H9 (cell line): Measurements from ENCODE around the gene FBXO11. TPM values are rescaled to one million over a fixed set of nuclear protein-coding genes. Genes with fewer than 3 reads are reported as not detected.

Experiments used
- DNase-seq: peaks from one replicate; pipeline ENCODE4 v3.0.0-alpha.2; 2017
- H2AFZ ChIP-seq: one replicate; pipeline ENCODE4 v1.6.1; 2013; ENCODE audit warnings: mild to moderate bottlenecking, low read length, control low read depth, moderate library complexity
- H2AK5ac ChIP-seq: 2 replicates; pipeline ENCODE4 v1.6.1; 2013; ENCODE audit warnings: low read length, control low read depth, mixed read lengths; ENCODE audit not compliant: insufficient read length
- H2BK120ac ChIP-seq: one replicate; pipeline ENCODE4 v1.6.1; 2013; ENCODE audit warnings: low read depth, mild to moderate bottlenecking, low read length, control low read depth, inconsistent platforms; ENCODE audit not compliant: poor library complexity, severe bottlenecking
- H2BK12ac ChIP-seq: 2 replicates; pipeline ENCODE4 v1.6.1; 2013; ENCODE audit warnings: low read length, control low read depth, mixed read lengths, low read depth; ENCODE audit not compliant: insufficient read length
- H2BK15ac ChIP-seq: 2 replicates; pipeline ENCODE4 v1.6.1; 2013; ENCODE audit warnings: low read depth, low read length, control low read depth
- H2BK20ac ChIP-seq: one replicate; pipeline ENCODE4 v1.6.1; 2013; ENCODE audit warnings: low read depth, mild to moderate bottlenecking, low read length, control low read depth, inconsistent platforms; ENCODE audit not compliant: poor library complexity, severe bottlenecking
- H2BK5ac ChIP-seq: 2 replicates; pipeline ENCODE4 v1.6.1; 2013; ENCODE audit warnings: low read length, control low read depth, mixed read lengths; ENCODE audit not compliant: insufficient read length
- H3K14ac ChIP-seq: 2 replicates; pipeline ENCODE4 v1.6.1; 2013; ENCODE audit warnings: low read length, control low read depth; ENCODE audit not compliant: insufficient read depth
- H3K18ac ChIP-seq: 2 replicates; pipeline ENCODE4 v1.6.1; 2013; ENCODE audit warnings: low read depth, mild to moderate bottlenecking, mixed read lengths, low read length, control low read depth; ENCODE audit not compliant: insufficient read length
- H3K23ac ChIP-seq: 2 replicates; pipeline ENCODE4 v1.6.1; 2013; ENCODE audit warnings: low read length, control low read depth, mixed read lengths, low read depth; ENCODE audit not compliant: insufficient read length
- H3K23me2 ChIP-seq: 2 replicates; pipeline ENCODE4 v1.6.1; 2013; ENCODE audit warnings: low read depth, mild to moderate bottlenecking, mixed read lengths, low read length, control low read depth; ENCODE audit not compliant: insufficient read length, poor library complexity, severe bottlenecking
- H3K27ac ChIP-seq: 2 replicates; pipeline ENCODE4 v1.5.1; 2013; ENCODE audit warnings: low read length, control low read depth, mixed read lengths, low read depth; ENCODE audit not compliant: insufficient read length
- H3K27me3 ChIP-seq: 2 replicates; pipeline ENCODE4 v1.6.1; 2013; ENCODE audit warnings: low read length, control low read depth, inconsistent platforms; ENCODE audit not compliant: insufficient read depth
- H3K4ac ChIP-seq: 2 replicates; pipeline ENCODE4 v1.6.1; 2013; ENCODE audit warnings: low read depth, mild to moderate bottlenecking, control low read depth, inconsistent platforms, low read length, moderate library complexity
- H3K4me1 ChIP-seq: 2 replicates; pipeline ENCODE4 v1.6.1; 2013; ENCODE audit warnings: low read length, control low read depth, inconsistent platforms; ENCODE audit not compliant: insufficient read depth
- H3K4me2 ChIP-seq: 2 replicates; pipeline ENCODE4 v1.6.1; 2013; ENCODE audit warnings: low read length, control low read depth, mixed read lengths; ENCODE audit not compliant: insufficient read length, insufficient read depth
- H3K56ac ChIP-seq: 2 replicates; pipeline ENCODE4 v1.6.1; 2013; ENCODE audit warnings: low read depth, mild to moderate bottlenecking, mixed read lengths, low read length, control low read depth; ENCODE audit not compliant: insufficient read length
- H3K79me1 ChIP-seq: 2 replicates; pipeline ENCODE4 v1.6.1; 2013; ENCODE audit warnings: low read depth, mild to moderate bottlenecking, moderate library complexity, low read length, control low read depth, inconsistent platforms; ENCODE audit not compliant: insufficient read depth, poor library complexity, severe bottlenecking
- H3K79me2 ChIP-seq: 2 replicates; pipeline ENCODE4 v1.6.1; 2013; ENCODE audit warnings: low read length, control low read depth, inconsistent platforms; ENCODE audit not compliant: insufficient read depth
- H3K9ac ChIP-seq: 2 replicates; pipeline ENCODE4 v1.6.1; 2013; ENCODE audit warnings: low read length, control low read depth, mixed read lengths; ENCODE audit not compliant: insufficient read length; ENCODE audit errors: extremely low read depth
- H3K9me3 ChIP-seq: one replicate; pipeline ENCODE4 v1.6.1; 2013; ENCODE audit warnings: low read depth, low read length, inconsistent platforms; ENCODE audit not compliant: control insufficient read depth
- H3T11ph ChIP-seq: one replicate; pipeline ENCODE4 v1.6.1; 2013; ENCODE audit warnings: mild to moderate bottlenecking, low read length, control low read depth, inconsistent platforms
- H4K20me1 ChIP-seq: one replicate; pipeline ENCODE4 v1.6.1; 2013; ENCODE audit not compliant: control insufficient read depth, insufficient read length, insufficient read depth
- H4K5ac ChIP-seq: 2 replicates; pipeline ENCODE4 v1.6.1; 2013; ENCODE audit warnings: low read depth, mild to moderate bottlenecking, mixed read lengths, low read length, control low read depth; ENCODE audit not compliant: insufficient read length
- H4K8ac ChIP-seq: replicated peaks from 2 replicates; pipeline ENCODE4 v1.6.1; 2013; ENCODE audit warnings: low read length, control low read depth, mixed read lengths, low read depth; ENCODE audit not compliant: insufficient read length
- H4K91ac ChIP-seq: 2 replicates; pipeline ENCODE4 v1.6.1; 2013; ENCODE audit warnings: low read depth, mild to moderate bottlenecking, moderate library complexity, mixed read lengths, low read length, control low read depth; ENCODE audit not compliant: insufficient read length
- H3K27ac Mint-ChIP-seq, 3 experiments: 2 replicates in 2 of 3; 3 replicates in 1 of 3; pipeline ENCODE4 v1.8.0; 2020 to 2021; ENCODE audit warnings: mixed read lengths in 3 of 3, mild to moderate bottlenecking in 1 of 3, moderate library complexity in 1 of 3
- H3K27me3 Mint-ChIP-seq: 2 replicates; pipeline ENCODE4 v1.8.0; 2021; ENCODE audit warnings: low read depth, mild to moderate bottlenecking, moderate library complexity, mixed read lengths
- H3K36me3 Mint-ChIP-seq, 3 experiments: 2 replicates in 2 of 3; 3 replicates in 1 of 3; pipeline ENCODE4 v1.8.0; 2020 to 2021; ENCODE audit warnings: low read depth in 3 of 3, mixed read lengths in 3 of 3; ENCODE audit not compliant: insufficient read depth in 1 of 3
- H3K4me1 Mint-ChIP-seq, 2 experiments: 2 replicates each; pipeline ENCODE4 v1.8.0; 2020; ENCODE audit warnings: mixed read lengths in 2 of 2
- H3K4me3 Mint-ChIP-seq, 2 experiments: 2 replicates in 1 of 2; 3 replicates in 1 of 2; pipeline ENCODE4 v1.8.0; 2020 to 2021; ENCODE audit warnings: mild to moderate bottlenecking in 2 of 2, mixed read lengths in 2 of 2, moderate library complexity in 1 of 2
- H3K9me3 Mint-ChIP-seq, 2 experiments: 2 replicates in 1 of 2; 3 replicates in 1 of 2; pipeline ENCODE4 v1.8.0; 2020; ENCODE audit warnings: mild to moderate bottlenecking in 2 of 2, mixed read lengths in 2 of 2, moderate library complexity in 1 of 2
- WGBS: extraction: QIAGEN DNeasy Blood & Tissue Kit; methylation state at CpG from one replicate; pipeline ENCODE4 v1.1.7; 2013; ENCODE audit warnings: missing lambda C conversion rate, low lambda C conversion rate, mixed read lengths; ENCODE audit not compliant: insufficient read length; ENCODE audit errors: extremely low coverage; 5-methylcytosine and 5-hydroxymethylcytosine counted together
- total RNA-seq: library from RNA; stranded (reverse); gene quantifications from 2 replicates; pipeline ENCODE4 v1.2.1, GENCODE V29; 2021
- TF ChIP-seq, protein P1 (sequence below): fragments of 200-600 bp; sonication (generic); conservative IDR thresholded peaks from 3 replicates; pipeline ENCODE4 v1.8.0; 2021; ENCODE audit warnings: antibody characterized with exemption, mild to moderate bottlenecking

The FBXO11 gene
- total RNA-seq, 1 experiment from 2014 or later = 68.8 TPM

DNA sequence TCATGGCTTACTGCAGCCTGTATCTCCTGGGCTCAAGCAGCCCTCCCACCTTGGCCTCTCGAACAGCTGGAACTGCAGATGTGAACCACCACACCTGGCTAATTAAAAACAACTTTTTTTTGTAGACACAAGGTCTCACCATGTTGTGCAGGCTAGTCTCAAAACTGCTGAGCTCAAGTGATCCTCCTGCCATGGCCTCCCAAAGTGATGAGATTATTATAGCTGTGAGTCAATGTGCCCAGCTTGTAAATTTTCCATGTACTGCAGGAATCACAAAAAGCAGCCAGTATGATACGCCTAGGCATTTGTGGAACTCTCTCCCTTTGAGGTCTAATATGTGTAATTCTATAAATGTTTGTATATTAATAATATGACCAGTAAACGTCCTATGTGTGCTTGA lies 63.5 kb downstream of the FBXO11 start:
- TF ChIP-seq, protein P1, sequence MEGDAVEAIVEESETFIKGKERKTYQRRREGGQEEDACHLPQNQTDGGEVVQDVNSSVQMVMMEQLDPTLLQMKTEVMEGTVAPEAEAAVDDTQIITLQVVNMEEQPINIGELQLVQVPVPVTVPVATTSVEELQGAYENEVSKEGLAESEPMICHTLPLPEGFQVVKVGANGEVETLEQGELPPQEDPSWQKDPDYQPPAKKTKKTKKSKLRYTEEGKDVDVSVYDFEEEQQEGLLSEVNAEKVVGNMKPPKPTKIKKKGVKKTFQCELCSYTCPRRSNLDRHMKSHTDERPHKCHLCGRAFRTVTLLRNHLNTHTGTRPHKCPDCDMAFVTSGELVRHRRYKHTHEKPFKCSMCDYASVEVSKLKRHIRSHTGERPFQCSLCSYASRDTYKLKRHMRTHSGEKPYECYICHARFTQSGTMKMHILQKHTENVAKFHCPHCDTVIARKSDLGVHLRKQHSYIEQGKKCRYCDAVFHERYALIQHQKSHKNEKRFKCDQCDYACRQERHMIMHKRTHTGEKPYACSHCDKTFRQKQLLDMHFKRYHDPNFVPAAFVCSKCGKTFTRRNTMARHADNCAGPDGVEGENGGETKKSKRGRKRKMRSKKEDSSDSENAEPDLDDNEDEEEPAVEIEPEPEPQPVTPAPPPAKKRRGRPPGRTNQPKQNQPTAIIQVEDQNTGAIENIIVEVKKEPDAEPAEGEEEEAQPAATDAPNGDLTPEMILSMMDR = no peak
- Histone ChIP-seq H3K9ac (no peak overlapping the region), H4K20me1 (no peaks in the 10 kb centered on the region), H2AFZ (no peak overlapping the region), H3K23ac (no peak overlapping the region), H3K27me3 (no peaks in the 10 kb centered on the region), H2BK15ac (no peak overlapping the region), H4K5ac (no peak overlapping the region), H3K4me1 (no peaks in the 10 kb centered on the region; the same call in 1 of the 2 replicates), H3K56ac (no peak overlapping the region), H3K4me2 (no peak overlapping the region), H3K4ac (no peak overlapping the region), H4K8ac (no peak overlapping the region), H3K9me3 (no peaks in the 10 kb centered on the region), H3K18ac (no peak overlapping the region), H3K79me2 (peaks cover 15% of the 10 kb centered on the region; the same call in 1 of the 2 replicates), H3K79me1 (peaks cover 3% of the 10 kb centered on the region), H2BK120ac (no peak overlapping the region), H3K27ac (no peak overlapping the region), H3T11ph (no peak overlapping the region), H3K23me2 (no peaks in the 10 kb centered on the region), H2BK5ac (no peak overlapping the region), H3K14ac (no peak overlapping the region), H4K91ac (no peak overlapping the region), H2AK5ac (no peak overlapping the region), H2BK20ac (no peak overlapping the region), H2BK12ac (no peak overlapping the region)
- 0 out of 7 replicates have a peak overlapping the region, but pooled peaks of 1 of the 3 experiments have one; percentile 36 for H3K27ac Mint-ChIP-seq
- peaks cover 5 to 24% (median 21%) of the 10 kb centered on the region in 3 experiments; a peak in 6 of 7 replicates for H3K36me3 Mint-ChIP-seq
- H3K9me3 Mint-ChIP-seq = no peaks in the 10 kb centered on the region; a peak in 1 of 5 replicates
- peaks cover 0 to 2% of the 10 kb centered on the region in 2 experiments; a peak in 2 of 4 replicates for H3K4me1 Mint-ChIP-seq
- no peaks in the 10 kb centered on the region for H3K27me3 Mint-ChIP-seq
- DNase-seq = no peak
- no peak overlapping the region for H3K4me3 Mint-ChIP-seq
- no CpG with 5 or more reads among the region's 3 CpGs for WGBS
